SK-N-SH treated with all-trans-retinoic acid at 6 μM for 48 hours (cell line): Measurements from ENCODE around the gene TEX14.

Source experiments
- ATAC-seq: fragments of 200-7000 bp; cut with Tn5 transposase; 3 replicates; pipeline ENCODE4 v1.9.1; 2020; ENCODE audit warnings: mild to moderate bottlenecking, moderate library complexity
- ARNTL ChIP-seq: fragments of 450-650 bp; formaldehyde crosslinking; IDR thresholded peaks from 2 replicates; pipeline ENCODE4 v1.5.0; 2020; ENCODE audit warnings: low read depth, mild to moderate bottlenecking, moderate library complexity, borderline replicate concordance
- BACH2 ChIP-seq: fragments of 250-450 bp; sonication (Bioruptor Pico); IDR thresholded peaks from 2 replicates; pipeline ENCODE4 v1.9.0; 2021; ENCODE audit warnings: mild to moderate bottlenecking, borderline replicate concordance
- CSDC2 ChIP-seq: fragments of 250-450 bp; sonication (Bioruptor Pico); IDR thresholded peaks from 2 replicates; pipeline ENCODE4 v1.5.0; 2020; ENCODE audit warnings: mild to moderate bottlenecking, moderate library complexity
- ESRRG ChIP-seq: fragments of 250-450 bp; sonication (Bioruptor Pico); IDR thresholded peaks from 2 replicates; pipeline ENCODE4 v1.6.1; 2021; ENCODE audit warnings: mild to moderate bottlenecking
- GLIS3 ChIP-seq: fragments of 250-450 bp; sonication (Bioruptor Pico); IDR thresholded peaks from 2 replicates; pipeline ENCODE4 v1.5.0; 2020; ENCODE audit warnings: mild to moderate bottlenecking, moderate library complexity
- ISL1 ChIP-seq: fragments of 250-450 bp; sonication (Bioruptor Pico); IDR thresholded peaks from 2 replicates; pipeline ENCODE4 v2.1.2; 2022; ENCODE audit warnings: mild to moderate bottlenecking, moderate library complexity
- OSR1 ChIP-seq: fragments of 250-450 bp; sonication (Bioruptor Pico); IDR thresholded peaks from 2 replicates; pipeline ENCODE4 v1.8.0; 2022; ENCODE audit warnings: moderate library complexity, mild to moderate bottlenecking, inconsistent platforms
- PPARA ChIP-seq: fragments of 250-450 bp; sonication (Bioruptor Pico); IDR thresholded peaks from 2 replicates; pipeline ENCODE4 v1.5.0; 2020; ENCODE audit warnings: mild to moderate bottlenecking, borderline replicate concordance
- RARB ChIP-seq: fragments of 250-450 bp; sonication (Bioruptor Pico); IDR thresholded peaks from 2 replicates; pipeline ENCODE4 v1.8.0; 2021; ENCODE audit warnings: mild to moderate bottlenecking, moderate library complexity
- SNAI2 ChIP-seq: fragments of 250-450 bp; sonication (Bioruptor Pico); IDR thresholded peaks from 2 replicates; pipeline ENCODE4 v1.5.0; 2020; ENCODE audit warnings: mild to moderate bottlenecking, moderate library complexity
- TCF4 ChIP-seq: fragments of 250-450 bp; sonication (Bioruptor Pico); IDR thresholded peaks from 2 replicates; pipeline ENCODE4 v1.8.0; 2021; ENCODE audit warnings: mild to moderate bottlenecking, moderate library complexity, borderline replicate concordance
- TOX ChIP-seq: fragments of 250-450 bp; sonication (Bioruptor Pico); IDR thresholded peaks from 2 replicates; pipeline ENCODE4 v1.8.0; 2021; ENCODE audit warnings: mild to moderate bottlenecking, moderate library complexity, borderline replicate concordance
- ZC3H10 ChIP-seq: fragments of 250-450 bp; sonication (Bioruptor Pico); IDR thresholded peaks from 2 replicates; pipeline ENCODE4 v1.5.1; 2021; ENCODE audit warnings: mild to moderate bottlenecking, moderate library complexity
- ZFP3 ChIP-seq: fragments of 250-450 bp; sonication (Bioruptor Pico); IDR thresholded peaks from 2 replicates; pipeline ENCODE4 v1.5.0; 2020; ENCODE audit warnings: mild to moderate bottlenecking, moderate library complexity
- ZFP30 ChIP-seq: fragments of 450-650 bp; formaldehyde crosslinking; IDR thresholded peaks from 2 replicates; pipeline ENCODE4 v1.5.0; 2022; ENCODE audit warnings: mild to moderate bottlenecking, moderate library complexity
- ZNF565 ChIP-seq: fragments of 450-650 bp; formaldehyde crosslinking; conservative IDR thresholded peaks from 2 replicates; pipeline ENCODE4 v1.5.0; 2020; ENCODE audit warnings: low read depth, mild to moderate bottlenecking, moderate library complexity
- ZNF8 ChIP-seq: fragments of 450-650 bp; formaldehyde crosslinking; IDR thresholded peaks from 2 replicates; pipeline ENCODE4 v1.5.0; 2020; ENCODE audit warnings: mild to moderate bottlenecking, moderate library complexity
- TF ChIP-seq, protein P1 (sequence below): fragments of 250-450 bp; sonication (Bioruptor Pico); IDR thresholded peaks from 2 replicates; pipeline ENCODE4 v1.5.1; 2021; ENCODE audit warnings: mild to moderate bottlenecking, moderate library complexity
- TF ChIP-seq, protein P2 (sequence below): fragments of 250-450 bp; sonication (Bioruptor Pico); IDR thresholded peaks from 2 replicates; pipeline ENCODE4 v1.8.0; 2020; ENCODE audit warnings: mild to moderate bottlenecking, moderate library complexity, borderline replicate concordance
- TF ChIP-seq, protein P3 (sequence below): fragments of 250-450 bp; sonication (Bioruptor Pico); IDR thresholded peaks from 2 replicates; pipeline ENCODE4 v1.5.1; 2020; ENCODE audit warnings: low read depth, mild to moderate bottlenecking, moderate library complexity
- TF ChIP-seq, protein P4 (sequence below): fragments of 250-450 bp; sonication (Bioruptor Pico); IDR thresholded peaks from 2 replicates; pipeline ENCODE4 v1.5.0; 2020; ENCODE audit warnings: mild to moderate bottlenecking, moderate library complexity
- TF ChIP-seq, protein P5 (sequence below): fragments of 250-450 bp; sonication (Bioruptor Pico); IDR thresholded peaks from 2 replicates; pipeline ENCODE4 v1.8.0; 2021; ENCODE audit warnings: low read depth, mild to moderate bottlenecking, moderate library complexity, borderline replicate concordance

Gene TEX14

DNA sequence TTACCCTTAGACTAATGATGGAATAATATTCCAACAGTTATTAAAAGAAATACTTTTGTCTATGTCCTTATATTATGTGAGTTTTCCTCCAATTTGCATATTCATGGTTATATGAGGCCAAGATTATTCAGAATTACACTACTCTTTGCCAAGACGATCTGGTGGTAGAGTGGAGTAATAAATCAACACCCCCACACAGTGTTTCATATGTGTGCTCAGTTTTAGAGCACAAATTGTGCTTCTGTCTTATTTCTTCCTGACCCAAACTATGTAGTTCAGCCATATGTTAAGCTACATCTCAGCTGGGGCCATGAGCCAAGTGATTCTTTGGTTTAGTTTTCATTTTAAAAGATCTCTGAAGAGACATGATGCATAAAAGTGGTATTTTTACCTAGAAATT lies 37.0 kb upstream of the TEX14 start:
- no peak for ATAC-seq
- TF ChIP-seq ISL1 (CRISPR knock-in tag) (no peak), ESRRG (no peak), ZC3H10 (no peak), ARNTL (no peak), ZNF8 (CRISPR knock-in tag) (no peak), TCF4 (CRISPR knock-in tag) (no peak), SNAI2 (no peak), ZNF565 (CRISPR knock-in tag) (no peak), OSR1 (CRISPR knock-in tag) (no peak), PPARA (CRISPR knock-in tag) (no peak), TOX (no peak), GLIS3 (no peak)
- TF ChIP-seq, protein P1, sequence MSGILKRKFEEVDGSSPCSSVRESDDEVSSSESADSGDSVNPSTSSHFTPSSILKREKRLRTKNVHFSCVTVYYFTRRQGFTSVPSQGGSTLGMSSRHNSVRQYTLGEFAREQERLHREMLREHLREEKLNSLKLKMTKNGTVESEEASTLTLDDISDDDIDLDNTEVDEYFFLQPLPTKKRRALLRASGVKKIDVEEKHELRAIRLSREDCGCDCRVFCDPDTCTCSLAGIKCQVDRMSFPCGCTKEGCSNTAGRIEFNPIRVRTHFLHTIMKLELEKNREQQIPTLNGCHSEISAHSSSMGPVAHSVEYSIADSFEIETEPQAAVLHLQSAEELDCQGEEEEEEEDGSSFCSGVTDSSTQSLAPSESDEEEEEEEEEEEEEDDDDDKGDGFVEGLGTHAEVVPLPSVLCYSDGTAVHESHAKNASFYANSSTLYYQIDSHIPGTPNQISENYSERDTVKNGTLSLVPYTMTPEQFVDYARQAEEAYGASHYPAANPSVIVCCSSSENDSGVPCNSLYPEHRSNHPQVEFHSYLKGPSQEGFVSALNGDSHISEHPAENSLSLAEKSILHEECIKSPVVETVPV (CRISPR knock-in tag), result no peak
- TF ChIP-seq, protein P2, sequence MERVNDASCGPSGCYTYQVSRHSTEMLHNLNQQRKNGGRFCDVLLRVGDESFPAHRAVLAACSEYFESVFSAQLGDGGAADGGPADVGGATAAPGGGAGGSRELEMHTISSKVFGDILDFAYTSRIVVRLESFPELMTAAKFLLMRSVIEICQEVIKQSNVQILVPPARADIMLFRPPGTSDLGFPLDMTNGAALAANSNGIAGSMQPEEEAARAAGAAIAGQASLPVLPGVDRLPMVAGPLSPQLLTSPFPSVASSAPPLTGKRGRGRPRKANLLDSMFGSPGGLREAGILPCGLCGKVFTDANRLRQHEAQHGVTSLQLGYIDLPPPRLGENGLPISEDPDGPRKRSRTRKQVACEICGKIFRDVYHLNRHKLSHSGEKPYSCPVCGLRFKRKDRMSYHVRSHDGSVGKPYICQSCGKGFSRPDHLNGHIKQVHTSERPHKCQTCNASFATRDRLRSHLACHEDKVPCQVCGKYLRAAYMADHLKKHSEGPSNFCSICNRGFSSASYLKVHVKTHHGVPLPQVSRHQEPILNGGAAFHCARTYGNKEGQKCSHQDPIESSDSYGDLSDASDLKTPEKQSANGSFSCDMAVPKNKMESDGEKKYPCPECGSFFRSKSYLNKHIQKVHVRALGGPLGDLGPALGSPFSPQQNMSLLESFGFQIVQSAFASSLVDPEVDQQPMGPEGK (CRISPR knock-in tag), result no peak

DNA sequence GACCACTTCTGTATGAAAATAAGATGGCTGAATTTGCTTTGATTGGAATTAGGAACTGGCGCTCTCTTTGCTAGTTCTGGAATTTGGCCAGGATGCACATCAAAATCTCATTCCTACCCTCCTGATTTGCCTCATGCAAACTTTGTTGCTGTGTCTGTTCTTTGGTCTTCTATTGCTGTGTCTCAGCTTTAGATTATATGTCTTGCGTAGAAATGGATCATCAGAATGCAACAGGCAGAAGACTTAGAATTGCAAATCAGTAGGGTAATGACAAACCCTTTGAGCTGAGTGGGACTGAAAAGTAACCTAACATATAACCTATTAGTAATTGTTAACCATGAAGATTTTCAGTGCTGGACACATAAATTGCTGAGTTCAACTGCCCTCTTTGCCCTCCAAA lies 30.9 kb upstream of the TEX14 start:
- TF ChIP-seq, protein P3, sequence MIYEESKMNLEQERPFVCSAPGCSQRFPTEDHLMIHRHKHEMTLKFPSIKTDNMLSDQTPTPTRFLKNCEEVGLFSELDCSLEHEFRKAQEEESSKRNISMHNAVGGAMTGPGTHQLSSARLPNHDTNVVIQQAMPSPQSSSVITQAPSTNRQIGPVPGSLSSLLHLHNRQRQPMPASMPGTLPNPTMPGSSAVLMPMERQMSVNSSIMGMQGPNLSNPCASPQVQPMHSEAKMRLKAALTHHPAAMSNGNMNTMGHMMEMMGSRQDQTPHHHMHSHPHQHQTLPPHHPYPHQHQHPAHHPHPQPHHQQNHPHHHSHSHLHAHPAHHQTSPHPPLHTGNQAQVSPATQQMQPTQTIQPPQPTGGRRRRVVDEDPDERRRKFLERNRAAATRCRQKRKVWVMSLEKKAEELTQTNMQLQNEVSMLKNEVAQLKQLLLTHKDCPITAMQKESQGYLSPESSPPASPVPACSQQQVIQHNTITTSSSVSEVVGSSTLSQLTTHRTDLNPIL (CRISPR knock-in tag), result no peak
- TF ChIP-seq PPARA (CRISPR knock-in tag) (no peak), ISL1 (CRISPR knock-in tag) (no peak), TCF4 (CRISPR knock-in tag) (no peak), ZC3H10 (no peak), TOX (no peak), SNAI2 (no peak), OSR1 (CRISPR knock-in tag) (no peak), BACH2 (no peak), ZFP30 (CRISPR knock-in tag) (no peak), ZFP3 (CRISPR knock-in tag) (no peak), ZNF8 (CRISPR knock-in tag) (no peak), ARNTL (no peak), ESRRG (no peak), ZNF565 (CRISPR knock-in tag) (no peak)
- TF ChIP-seq, protein P4, sequence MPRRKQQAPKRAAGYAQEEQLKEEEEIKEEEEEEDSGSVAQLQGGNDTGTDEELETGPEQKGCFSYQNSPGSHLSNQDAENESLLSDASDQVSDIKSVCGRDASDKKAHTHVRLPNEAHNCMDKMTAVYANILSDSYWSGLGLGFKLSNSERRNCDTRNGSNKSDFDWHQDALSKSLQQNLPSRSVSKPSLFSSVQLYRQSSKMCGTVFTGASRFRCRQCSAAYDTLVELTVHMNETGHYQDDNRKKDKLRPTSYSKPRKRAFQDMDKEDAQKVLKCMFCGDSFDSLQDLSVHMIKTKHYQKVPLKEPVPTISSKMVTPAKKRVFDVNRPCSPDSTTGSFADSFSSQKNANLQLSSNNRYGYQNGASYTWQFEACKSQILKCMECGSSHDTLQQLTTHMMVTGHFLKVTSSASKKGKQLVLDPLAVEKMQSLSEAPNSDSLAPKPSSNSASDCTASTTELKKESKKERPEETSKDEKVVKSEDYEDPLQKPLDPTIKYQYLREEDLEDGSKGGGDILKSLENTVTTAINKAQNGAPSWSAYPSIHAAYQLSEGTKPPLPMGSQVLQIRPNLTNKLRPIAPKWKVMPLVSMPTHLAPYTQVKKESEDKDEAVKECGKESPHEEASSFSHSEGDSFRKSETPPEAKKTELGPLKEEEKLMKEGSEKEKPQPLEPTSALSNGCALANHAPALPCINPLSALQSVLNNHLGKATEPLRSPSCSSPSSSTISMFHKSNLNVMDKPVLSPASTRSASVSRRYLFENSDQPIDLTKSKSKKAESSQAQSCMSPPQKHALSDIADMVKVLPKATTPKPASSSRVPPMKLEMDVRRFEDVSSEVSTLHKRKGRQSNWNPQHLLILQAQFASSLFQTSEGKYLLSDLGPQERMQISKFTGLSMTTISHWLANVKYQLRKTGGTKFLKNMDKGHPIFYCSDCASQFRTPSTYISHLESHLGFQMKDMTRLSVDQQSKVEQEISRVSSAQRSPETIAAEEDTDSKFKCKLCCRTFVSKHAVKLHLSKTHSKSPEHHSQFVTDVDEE, result no peak
- TF ChIP-seq, protein P1 (CRISPR knock-in tag), result no peak
- TF ChIP-seq, protein P5, sequence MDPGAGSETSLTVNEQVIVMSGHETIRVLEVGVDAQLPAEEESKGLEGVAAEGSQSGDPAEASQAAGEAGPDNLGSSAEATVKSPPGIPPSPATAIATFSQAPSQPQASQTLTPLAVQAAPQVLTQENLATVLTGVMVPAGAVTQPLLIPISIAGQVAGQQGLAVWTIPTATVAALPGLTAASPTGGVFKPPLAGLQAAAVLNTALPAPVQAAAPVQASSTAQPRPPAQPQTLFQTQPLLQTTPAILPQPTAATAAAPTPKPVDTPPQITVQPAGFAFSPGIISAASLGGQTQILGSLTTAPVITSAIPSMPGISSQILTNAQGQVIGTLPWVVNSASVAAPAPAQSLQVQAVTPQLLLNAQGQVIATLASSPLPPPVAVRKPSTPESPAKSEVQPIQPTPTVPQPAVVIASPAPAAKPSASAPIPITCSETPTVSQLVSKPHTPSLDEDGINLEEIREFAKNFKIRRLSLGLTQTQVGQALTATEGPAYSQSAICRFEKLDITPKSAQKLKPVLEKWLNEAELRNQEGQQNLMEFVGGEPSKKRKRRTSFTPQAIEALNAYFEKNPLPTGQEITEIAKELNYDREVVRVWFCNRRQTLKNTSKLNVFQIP, result no peak
- no peak for ATAC-seq

DNA sequence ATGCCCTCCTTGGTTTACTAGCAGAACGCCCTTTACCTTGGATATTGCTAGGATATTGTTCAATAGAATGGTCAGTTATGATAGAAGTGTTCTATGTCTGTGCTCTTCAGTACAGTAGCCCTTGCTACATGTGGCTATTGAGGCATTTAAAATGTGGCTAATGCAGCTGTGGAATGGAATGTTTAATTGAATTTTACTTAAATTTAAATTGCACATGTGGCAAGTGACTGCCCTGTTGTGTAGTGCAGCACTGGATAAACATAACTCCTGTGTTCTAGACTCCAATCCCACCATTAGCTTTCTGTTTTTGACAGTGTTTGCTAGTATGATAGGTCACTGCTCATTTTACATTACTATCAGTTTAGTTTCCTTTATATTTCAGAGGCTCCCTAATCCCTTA lies 30.4 kb upstream of the TEX14 start:
- ATAC-seq, result no peak
- TF ChIP-seq RARB (CRISPR knock-in tag), result no peak
- no peak for TF ChIP-seq ZC3H10
- TF ChIP-seq, protein P1 (CRISPR knock-in tag), result no peak
- TF ChIP-seq ZNF8 (CRISPR knock-in tag), result no peak
- no peak for TF ChIP-seq CSDC2 (CRISPR knock-in tag)
- no peak for TF ChIP-seq GLIS3
- TF ChIP-seq TOX, result no peak
